Osteocyte (in vitro differentiated cells): ENCODE results near the gene BBS12. TPM values are rescaled to one million over a fixed set of nuclear protein-coding genes. Genes with fewer than 3 reads are reported as not detected.
"Not testable (repeated sequence)": the region's sequence is repeated elsewhere in the genome, so short reads cannot be mapped to it uniquely, and the experiment has no call there.

Experiments used
- DNase-seq: peaks from one replicate; pipeline ENCODE4 v3.0.0; 2021; ENCODE audit warnings: mixed read lengths; ENCODE audit not compliant: unreplicated experiment; ENCODE audit errors: extremely low spot score
- H3K27ac Mint-ChIP-seq: one replicate; pipeline ENCODE4 v1.8.0; 2021; ENCODE audit warnings: mild to moderate bottlenecking, mixed read lengths; ENCODE audit not compliant: unreplicated experiment
- H3K27me3 Mint-ChIP-seq: one replicate; pipeline ENCODE4 v1.8.0; 2021; ENCODE audit warnings: mixed read lengths; ENCODE audit not compliant: unreplicated experiment
- H3K36me3 Mint-ChIP-seq: one replicate; pipeline ENCODE4 v1.8.0; 2021; ENCODE audit warnings: mixed read lengths; ENCODE audit not compliant: unreplicated experiment
- H3K4me1 Mint-ChIP-seq: one replicate; pipeline ENCODE4 v1.8.0; 2021; ENCODE audit warnings: mixed read lengths; ENCODE audit not compliant: unreplicated experiment
- H3K4me3 Mint-ChIP-seq: one replicate; pipeline ENCODE4 v1.8.0; 2021; ENCODE audit warnings: mild to moderate bottlenecking, moderate library complexity, mixed read lengths; ENCODE audit not compliant: unreplicated experiment
- H3K9me3 Mint-ChIP-seq: one replicate; pipeline ENCODE4 v1.8.0; 2021; ENCODE audit warnings: mixed read lengths; ENCODE audit not compliant: unreplicated experiment
- CTCF ChIP-seq: fragments of 200-600 bp; sonication (generic); IDR thresholded peaks from 2 replicates; pipeline ENCODE4 v1.5.0; 2021; ENCODE audit warnings: antibody characterized with exemption, mild to moderate bottlenecking, moderate library complexity
- total RNA-seq: library from RNA; stranded (reverse); gene quantifications from 2 replicates; pipeline ENCODE4 v1.2.1, GENCODE V29; 2021

The BBS12 gene
- total RNA-seq, 1 donor from 2014 or later: 3.3 TPM

- Mint-ChIP-seq H3K4me1 (peaks cover 61% of the 10 kb centered on the region), H3K27ac (peak overlapping the region; percentile 90), H3K9me3 (no peaks in the 10 kb centered on the region), H3K36me3 (no peaks in the 10 kb centered on the region), H3K27me3 (no peaks in the 10 kb centered on the region), H3K4me3 (peak overlapping the region; percentile 41)
- no peak for TF ChIP-seq CTCF
- no peak for DNase-seq
Observed at GRCh38 chr4:122783301-122784215, 51.1 kb downstream of the BBS12 start.

GRCh38 chr4:122784261-122784660 is 51.8 kb downstream of the BBS12 start:
- DNase-seq: no peak
- H3K4me1 Mint-ChIP-seq: peaks cover 58% of the 10 kb centered on the region

DNA sequence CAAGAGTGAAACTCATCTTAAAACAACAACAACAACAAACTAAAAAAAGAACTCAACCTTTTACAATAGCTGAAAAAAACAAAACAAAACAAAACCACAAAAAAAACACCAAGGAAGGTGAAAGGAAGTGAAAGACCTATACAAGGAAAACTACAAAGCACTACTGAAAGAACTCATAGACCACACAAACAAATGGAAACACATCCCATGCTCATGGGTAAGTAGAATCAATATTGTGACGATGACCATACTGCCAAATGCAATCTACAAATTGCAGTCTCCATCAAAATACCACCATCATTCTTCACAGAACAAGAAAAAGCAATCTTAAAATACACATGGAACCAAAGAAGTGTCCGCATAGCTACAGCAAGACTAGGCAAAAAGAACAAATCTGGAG is 52.6 kb downstream of the BBS12 start:
- H3K27me3 Mint-ChIP-seq: no peaks in the 10 kb centered on the region
- no peaks in the 10 kb centered on the region for H3K9me3 Mint-ChIP-seq
- peak overlapping the region; percentile 23 for H3K27ac Mint-ChIP-seq
- H3K4me1 Mint-ChIP-seq: peaks cover 60% of the 10 kb centered on the region
- no peak for TF ChIP-seq CTCF
- no peak for DNase-seq
- H3K4me3 Mint-ChIP-seq: no peak overlapping the region
- no peaks in the 10 kb centered on the region for H3K36me3 Mint-ChIP-seq

More at GRCh38 chr4:122784261-122784660, 51.8 kb downstream of the BBS12 start:
- Mint-ChIP-seq H3K27ac (peak overlapping the region; percentile 90), H3K4me3 (no peak overlapping the region), H3K27me3 (no peaks in the 10 kb centered on the region), H3K36me3 (no peaks in the 10 kb centered on the region), H3K9me3 (no peaks in the 10 kb centered on the region)
- TF ChIP-seq CTCF: no peak

- H3K9me3 Mint-ChIP-seq, H3K36me3 Mint-ChIP-seq, DNase-seq, H3K4me3 Mint-ChIP-seq, H3K27me3 Mint-ChIP-seq: not testable (repeated sequence)
- Mint-ChIP-seq H3K4me1 (peaks cover 56% of the 10 kb centered on the region), H3K27ac (peak overlapping the region; percentile 64)
Observed at GRCh38 chr4:122786296-122786695, 53.8 kb downstream of the BBS12 start.

DNA sequence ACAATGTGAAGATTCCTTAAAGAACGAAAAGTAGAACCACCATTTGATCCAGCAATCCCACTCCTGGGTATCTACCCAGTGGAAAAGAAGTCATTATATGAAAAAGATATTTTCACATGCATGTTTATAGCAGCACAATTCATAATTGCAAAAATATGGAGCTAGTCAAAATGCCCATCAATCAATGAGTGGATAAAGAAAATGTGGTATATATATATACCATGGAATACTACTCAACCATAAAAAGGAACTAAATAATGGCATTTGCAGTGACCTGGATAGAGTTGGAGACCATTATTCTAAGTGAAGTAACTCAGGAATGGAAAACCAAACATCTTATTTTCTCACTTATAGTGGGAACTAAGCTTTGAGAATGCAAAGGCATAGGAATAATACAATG is 54.4 kb downstream of the BBS12 start:
- not testable (repeated sequence) for H3K4me3 Mint-ChIP-seq, H3K36me3 Mint-ChIP-seq, H3K9me3 Mint-ChIP-seq, H3K27me3 Mint-ChIP-seq, DNase-seq
- peaks cover 50% of the 10 kb centered on the region for H3K4me1 Mint-ChIP-seq
- H3K27ac Mint-ChIP-seq: peak overlapping the region; percentile 62

- no peak overlapping the region for H3K4me3 Mint-ChIP-seq
- H3K27me3 Mint-ChIP-seq: no peaks in the 10 kb centered on the region
- no peak for DNase-seq
- peaks cover 39% of the 10 kb centered on the region for H3K4me1 Mint-ChIP-seq
- no peaks in the 10 kb centered on the region for H3K9me3 Mint-ChIP-seq
- H3K27ac Mint-ChIP-seq: peak overlapping the region; percentile 62
- TF ChIP-seq CTCF: no peak
- no peaks in the 10 kb centered on the region for H3K36me3 Mint-ChIP-seq
Observed at GRCh38 chr4:122787940-122788339, 55.4 kb downstream of the BBS12 start.
